Occipital lobe (tissue), 2 donors: ENCODE data around the gene ACTRT3. TPM values are rescaled to one million over a fixed set of nuclear protein-coding genes. Genes with fewer than 3 reads are reported as not detected.

Experiments
- small RNA-seq: library from RNA; depleted of rRNA; stranded (forward); fragments of <200 nt; gene quantifications from one replicate; pipeline ENCODE3, GENCODE V24; 2014
- total RNA-seq: library from RNA; depleted of rRNA; stranded (reverse); fragments of >200 nt; gene quantifications from one replicate; pipeline ENCODE4 v1.2.3, GENCODE V29; 2014

ACTRT3 gene
- total RNA-seq, 1 donor from 2014 or later, result 3.3 TPM

Small RNA genes within 50 kb of the gene (small RNA-seq; reads per million reads assigned to genes)
- gene RNU6-637P, result not detected

Other genes starting within 250 kb of the ACTRT3 start
- 5.8 TPM for gene MECOM, start 105.8 kb downstream of the ACTRT3 start, total RNA-seq
- 102 TPM for gene TERC, start 4.5 kb downstream of the ACTRT3 start, total RNA-seq
- 42.9 TPM for gene MYNN, start 3.8 kb upstream of the ACTRT3 start, total RNA-seq
- gene LRRIQ4, start 43.3 kb upstream of the ACTRT3 start, total RNA-seq, result 0.31 TPM
- gene LRRC34, start 43.3 kb upstream of the ACTRT3 start, total RNA-seq, result 8.1 TPM
- not detected for gene LRRC31, start 100.4 kb upstream of the ACTRT3 start, total RNA-seq
- not detected for gene SAMD7, start 142.0 kb upstream of the ACTRT3 start, total RNA-seq
- gene SEC62, start 197.2 kb upstream of the ACTRT3 start, total RNA-seq, result 106 TPM